ENCODE data around the gene ANKS1B.

- TF ChIP-seq CTCF (IDR thresholded peaks at IDR 0.05) (no peak), POLR2A (IDR thresholded peaks at IDR 0.05) (no peak)
These were observed 865.3 kb downstream of the ANKS1B start for GRCh38 chr12:99119449-99119848.

Measured in Peyer's patch (tissue), 4 donors.